ENCODE results near the gene DPEP1.

Gene DPEP1

DNA sequence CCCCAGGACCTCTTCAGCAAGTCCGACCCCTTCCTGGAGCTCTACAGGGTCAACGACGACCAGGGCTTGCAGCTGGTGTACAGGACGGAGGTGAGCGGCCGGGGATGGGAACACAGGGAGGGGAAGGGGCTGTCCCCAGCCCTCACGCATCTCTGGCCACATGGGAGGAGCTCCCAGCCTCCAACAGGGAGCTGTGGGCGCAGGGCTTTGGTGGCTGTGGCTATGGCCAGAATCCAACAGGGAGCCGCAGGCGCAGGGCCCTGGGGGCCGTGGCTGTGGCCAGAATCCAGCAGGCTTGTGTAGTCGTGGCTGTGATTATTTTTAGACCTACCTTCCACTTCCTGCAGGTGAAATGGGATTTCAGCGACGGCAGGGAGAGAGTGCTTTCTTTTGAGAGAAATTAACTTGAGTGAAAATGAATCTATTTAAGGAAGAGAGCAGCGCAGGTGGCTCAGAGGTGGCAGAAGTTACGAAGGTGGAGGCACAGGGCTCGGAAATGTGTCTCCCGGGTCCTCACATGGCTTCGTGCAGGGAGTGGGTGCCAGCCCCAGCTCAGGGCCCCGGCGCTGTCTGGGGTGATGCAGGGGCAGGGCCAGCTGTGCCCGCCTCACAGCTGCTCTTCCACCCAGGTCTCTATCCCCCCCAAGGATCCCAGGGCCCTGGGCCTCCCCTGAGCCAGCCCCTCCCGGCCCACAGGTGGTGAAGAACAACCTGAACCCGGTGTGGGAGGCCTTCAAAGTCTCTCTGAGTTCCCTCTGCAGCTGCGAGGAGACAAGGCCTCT lies 28.5 kb upstream of the DPEP1 start:
- no peak for TF ChIP-seq GATA3 (IDR thresholded peaks at IDR 0.05; ENCODE audit: low read depth, low read length)
- TF ChIP-seq GATA2 (IDR thresholded peaks at IDR 0.05; ENCODE audit: low read depth, low read length) = no peak

GRCh38 chr16:89586218-89586617 lies 27.2 kb upstream of the DPEP1 start:
- no peak for TF ChIP-seq GATA3 (IDR thresholded peaks at IDR 0.05; ENCODE audit: low read depth, low read length)
- TF ChIP-seq GATA2 (IDR thresholded peaks at IDR 0.05; ENCODE audit: low read depth, low read length) = no peak

DNA sequence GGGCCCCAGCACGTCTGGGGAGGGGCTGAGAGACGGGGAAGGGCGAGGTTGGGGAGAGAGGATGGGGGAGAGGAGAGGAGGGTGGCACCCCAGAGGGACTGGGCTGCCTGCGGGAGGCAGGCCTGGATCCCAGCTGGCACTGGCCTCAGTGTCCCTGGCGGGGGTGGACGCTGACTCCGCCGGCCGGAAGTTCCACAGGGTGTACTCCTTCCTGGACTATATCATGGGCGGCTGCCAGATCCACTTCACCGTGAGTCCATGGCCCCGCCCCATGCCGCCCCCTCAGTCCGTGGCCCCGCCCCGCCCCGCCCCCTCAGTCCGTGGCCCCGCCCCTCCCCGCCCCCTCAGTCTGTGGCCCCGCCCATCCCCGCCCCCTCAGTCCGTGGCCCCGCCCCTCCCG lies 26.6 kb upstream of the DPEP1 start:
- no peak for TF ChIP-seq GATA3 (IDR thresholded peaks at IDR 0.05; ENCODE audit: low read depth, low read length)
- no peak for TF ChIP-seq GATA2 (IDR thresholded peaks at IDR 0.05; ENCODE audit: low read depth, low read length)

DNA sequence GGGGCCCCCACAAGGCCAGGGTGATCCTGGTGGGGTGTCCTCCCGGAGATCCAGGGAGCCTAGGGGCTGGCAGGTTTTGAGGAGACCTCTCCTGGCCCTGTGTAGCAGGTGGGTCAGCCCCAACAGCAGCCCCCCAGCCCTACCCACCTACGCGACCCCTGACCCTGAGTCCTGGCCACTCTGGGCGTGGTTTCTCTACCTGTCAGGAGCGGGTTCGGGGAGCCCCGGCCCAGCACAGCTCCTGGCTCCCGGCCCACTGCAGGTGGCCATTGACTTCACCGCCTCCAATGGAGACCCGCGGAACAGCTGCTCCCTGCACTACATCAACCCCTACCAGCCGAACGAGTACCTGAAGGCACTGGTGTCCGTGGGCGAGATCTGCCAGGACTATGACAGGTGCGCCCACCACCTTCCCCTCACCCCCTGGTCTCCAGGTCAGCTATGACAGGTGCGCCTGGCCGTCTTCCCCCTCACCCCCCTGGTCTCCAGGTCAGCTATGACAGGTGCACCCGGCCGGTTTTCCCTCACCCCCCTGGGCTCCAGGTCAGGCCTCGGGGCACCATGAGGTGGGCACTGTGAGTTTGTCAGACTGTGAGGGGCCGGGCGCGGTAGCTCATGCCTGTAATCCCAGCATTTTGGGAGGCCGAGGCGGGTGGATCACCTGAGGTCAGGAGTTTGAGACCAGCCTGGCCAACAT lies 24.9 kb upstream of the DPEP1 start:
- TF ChIP-seq GATA2 (IDR thresholded peaks at IDR 0.05; ENCODE audit: low read depth, low read length) (no peak), GATA3 (IDR thresholded peaks at IDR 0.05; ENCODE audit: low read depth, low read length) (no peak)

- TF ChIP-seq GATA3 (IDR thresholded peaks at IDR 0.05; ENCODE audit: low read depth, low read length) (no peak), GATA2 (IDR thresholded peaks at IDR 0.05; ENCODE audit: low read depth, low read length) (no peak)
Observed at GRCh38 chr16:89589241-89589926, 24.1 kb upstream of the DPEP1 start.

DNA sequence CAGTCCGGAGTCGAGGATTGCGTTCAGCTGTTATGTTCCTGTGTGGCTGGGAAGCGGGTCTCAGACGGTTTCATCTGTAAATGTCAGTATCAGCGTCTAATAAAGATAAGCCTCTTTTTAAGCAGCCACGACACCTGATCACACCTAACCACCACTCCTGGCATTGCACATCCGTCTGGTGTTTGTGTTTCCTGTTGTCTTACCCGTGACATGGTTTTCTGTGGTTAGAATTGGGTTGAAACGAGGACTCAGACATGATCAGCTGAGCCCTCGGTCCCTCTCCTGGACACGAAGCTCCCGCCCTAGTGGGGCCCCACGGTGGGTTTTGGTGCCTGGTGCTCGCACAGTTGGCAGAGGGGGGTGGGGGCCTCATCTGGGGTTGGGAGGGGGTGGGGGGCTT lies 19.6 kb upstream of the DPEP1 start:
- no peak for TF ChIP-seq GATA3 (IDR thresholded peaks at IDR 0.05; ENCODE audit: low read depth, low read length)
- no peak for TF ChIP-seq GATA2 (IDR thresholded peaks at IDR 0.05; ENCODE audit: low read depth, low read length)

- TF ChIP-seq GATA3 (IDR thresholded peaks at IDR 0.05; ENCODE audit: low read depth, low read length) (no peak), GATA2 (IDR thresholded peaks at IDR 0.05; ENCODE audit: low read depth, low read length) (no peak)
Observed at GRCh38 chr16:89595330-89596060, 17.9 kb upstream of the DPEP1 start.

DNA sequence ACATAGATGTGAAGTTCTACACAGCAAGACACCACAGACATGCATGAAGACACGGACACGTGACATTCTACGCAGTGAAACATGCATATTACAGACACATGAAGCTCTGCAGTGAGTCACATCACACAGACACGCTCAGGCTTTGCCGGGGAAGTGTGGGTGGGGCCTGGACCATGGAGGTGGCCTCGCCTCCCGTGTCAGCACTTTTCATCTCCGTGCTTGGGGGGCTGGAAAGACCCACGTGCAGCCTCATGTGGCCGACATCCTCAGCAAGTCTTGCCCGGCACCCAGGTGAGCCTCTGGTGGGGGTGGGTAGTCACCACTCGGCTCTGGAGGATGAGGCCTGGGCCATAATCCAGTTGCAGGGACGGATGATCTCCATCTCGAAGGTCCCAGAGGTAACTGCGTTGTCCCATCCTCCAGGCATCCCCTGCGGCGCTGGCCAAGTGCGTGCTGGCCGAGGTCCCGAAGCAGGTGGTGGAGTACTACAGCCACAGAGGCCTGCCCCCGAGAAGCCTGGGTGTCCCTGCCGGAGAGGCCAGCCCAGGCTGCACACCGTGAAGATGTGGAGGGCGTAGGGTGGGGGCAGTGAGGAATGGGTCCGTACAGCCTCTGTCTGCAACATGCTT lies 17.3 kb upstream of the DPEP1 start:
- no peak for TF ChIP-seq GATA2 (IDR thresholded peaks at IDR 0.05; ENCODE audit: low read depth, low read length)
- no peak for TF ChIP-seq GATA3 (IDR thresholded peaks at IDR 0.05; ENCODE audit: low read depth, low read length)

GRCh38 chr16:89596957-89597649 lies 16.3 kb upstream of the DPEP1 start:
- no peak for TF ChIP-seq GATA2 (IDR thresholded peaks at IDR 0.05; ENCODE audit: low read depth, low read length)
- TF ChIP-seq GATA3 (IDR thresholded peaks at IDR 0.05; ENCODE audit: low read depth, low read length) = no peak

- TF ChIP-seq GATA3 (IDR thresholded peaks at IDR 0.05; ENCODE audit: low read depth, low read length) (no peak), GATA2 (IDR thresholded peaks at IDR 0.05; ENCODE audit: low read depth, low read length) (no peak)
Observed at GRCh38 chr16:89598199-89598598, 15.2 kb upstream of the DPEP1 start.

GRCh38 chr16:89599451-89599858 lies 14.0 kb upstream of the DPEP1 start:
- no peak for TF ChIP-seq GATA3 (IDR thresholded peaks at IDR 0.05; ENCODE audit: low read depth, low read length)
- no peak for TF ChIP-seq GATA2 (IDR thresholded peaks at IDR 0.05; ENCODE audit: low read depth, low read length)

DNA sequence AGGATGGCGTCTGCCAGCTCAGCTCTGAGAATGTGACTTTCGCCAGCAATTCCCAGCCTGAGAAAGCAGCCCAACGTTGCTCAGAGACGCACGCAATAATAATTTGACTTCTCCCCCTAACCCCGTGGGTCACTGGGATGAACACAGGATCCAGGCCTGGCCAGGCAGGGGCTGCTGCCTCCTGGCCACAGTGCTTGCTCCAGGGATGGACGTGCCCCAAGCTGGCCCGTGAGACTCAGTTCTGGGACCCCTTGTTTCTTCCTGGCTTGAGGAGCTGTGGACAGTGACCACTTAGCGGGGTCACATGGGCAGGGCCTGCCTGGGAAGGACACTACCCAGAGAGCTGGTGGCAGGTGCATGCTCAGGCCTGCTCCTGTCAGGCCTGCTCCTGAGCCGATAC lies 13.5 kb upstream of the DPEP1 start:
- TF ChIP-seq GATA3 (IDR thresholded peaks at IDR 0.05; ENCODE audit: low read depth, low read length) (no peak), GATA2 (IDR thresholded peaks at IDR 0.05; ENCODE audit: low read depth, low read length) (no peak)

GRCh38 chr16:89600427-89600826 lies 13.0 kb upstream of the DPEP1 start:
- TF ChIP-seq GATA3 (IDR thresholded peaks at IDR 0.05; ENCODE audit: low read depth, low read length) = no peak
- TF ChIP-seq GATA2 (IDR thresholded peaks at IDR 0.05; ENCODE audit: low read depth, low read length) = no peak
